Mesothelial cell of epicardium (in vitro differentiated cells): ENCODE measurements around the gene AGTPBP1. TPM values are rescaled to one million over a fixed set of nuclear protein-coding genes. Genes with fewer than 3 reads are reported as not detected.

Experiments
- DNase-seq, 2 experiments: peaks; one replicate each; pipeline ENCODE4 v3.0.0; 2021; ENCODE audit warnings: low spot score in 2 of 2; ENCODE audit not compliant: unreplicated experiment in 2 of 2
- H3K27ac Mint-ChIP-seq: 2 replicates; pipeline ENCODE4 v1.8.0; 2021; ENCODE audit warnings: mixed read lengths
- H3K27me3 Mint-ChIP-seq: 2 replicates; pipeline ENCODE4 v1.8.0; 2021; ENCODE audit warnings: low read depth, mixed read lengths
- H3K36me3 Mint-ChIP-seq: 2 replicates; pipeline ENCODE4 v1.8.0; 2021; ENCODE audit warnings: mixed read lengths
- H3K4me1 Mint-ChIP-seq: 2 replicates; pipeline ENCODE4 v1.8.0; 2021; ENCODE audit warnings: mixed read lengths
- H3K4me3 Mint-ChIP-seq: 2 replicates; pipeline ENCODE4 v1.8.0; 2021; ENCODE audit warnings: mild to moderate bottlenecking, moderate library complexity, mixed read lengths
- H3K9me3 Mint-ChIP-seq: 2 replicates; pipeline ENCODE4 v1.8.0; 2021; ENCODE audit warnings: mixed read lengths
- total RNA-seq: library from RNA; stranded (reverse); gene quantifications from 3 replicates; pipeline ENCODE4 v1.2.1, GENCODE V29; 2021
- TF ChIP-seq, protein P1 (sequence below): fragments of 200-600 bp; sonication (generic); IDR thresholded peaks from one replicate; pipeline ENCODE4 v1.5.0; 2021; ENCODE audit warnings: antibody characterized with exemption; ENCODE audit not compliant: unreplicated experiment

The AGTPBP1 gene
- total RNA-seq, 1 donor from 2014 or later = 26.0 TPM

DNA sequence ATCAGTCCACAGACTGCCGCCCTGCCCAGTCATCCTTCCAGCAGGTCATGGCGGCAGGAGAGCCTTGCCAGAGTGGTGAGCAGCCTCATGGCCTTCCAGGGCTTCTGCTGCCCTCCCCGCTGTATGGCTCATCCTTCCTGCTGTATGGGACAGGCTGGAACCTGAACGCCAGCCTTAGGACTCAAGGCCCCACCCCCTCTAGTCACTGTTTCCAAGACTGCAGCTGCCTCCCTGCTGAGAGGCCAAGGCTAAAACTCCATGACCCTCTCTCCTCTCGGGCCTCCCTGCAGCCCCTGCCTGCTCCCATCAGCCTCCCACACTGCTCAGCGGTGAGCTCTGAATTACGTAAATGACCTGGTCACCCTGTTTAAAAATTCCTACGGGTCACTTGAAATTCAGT, 227.5 kb downstream of the AGTPBP1 start:
- H3K27ac Mint-ChIP-seq = no peak overlapping the region
- no peaks in the 10 kb centered on the region for H3K36me3 Mint-ChIP-seq
- H3K27me3 Mint-ChIP-seq = no peaks in the 10 kb centered on the region
- no peak overlapping the region for H3K4me3 Mint-ChIP-seq
- no peaks in the 10 kb centered on the region for H3K9me3 Mint-ChIP-seq
- no peak for DNase-seq
- H3K4me1 Mint-ChIP-seq = peaks cover 4% of the 10 kb centered on the region
- TF ChIP-seq, protein P1, sequence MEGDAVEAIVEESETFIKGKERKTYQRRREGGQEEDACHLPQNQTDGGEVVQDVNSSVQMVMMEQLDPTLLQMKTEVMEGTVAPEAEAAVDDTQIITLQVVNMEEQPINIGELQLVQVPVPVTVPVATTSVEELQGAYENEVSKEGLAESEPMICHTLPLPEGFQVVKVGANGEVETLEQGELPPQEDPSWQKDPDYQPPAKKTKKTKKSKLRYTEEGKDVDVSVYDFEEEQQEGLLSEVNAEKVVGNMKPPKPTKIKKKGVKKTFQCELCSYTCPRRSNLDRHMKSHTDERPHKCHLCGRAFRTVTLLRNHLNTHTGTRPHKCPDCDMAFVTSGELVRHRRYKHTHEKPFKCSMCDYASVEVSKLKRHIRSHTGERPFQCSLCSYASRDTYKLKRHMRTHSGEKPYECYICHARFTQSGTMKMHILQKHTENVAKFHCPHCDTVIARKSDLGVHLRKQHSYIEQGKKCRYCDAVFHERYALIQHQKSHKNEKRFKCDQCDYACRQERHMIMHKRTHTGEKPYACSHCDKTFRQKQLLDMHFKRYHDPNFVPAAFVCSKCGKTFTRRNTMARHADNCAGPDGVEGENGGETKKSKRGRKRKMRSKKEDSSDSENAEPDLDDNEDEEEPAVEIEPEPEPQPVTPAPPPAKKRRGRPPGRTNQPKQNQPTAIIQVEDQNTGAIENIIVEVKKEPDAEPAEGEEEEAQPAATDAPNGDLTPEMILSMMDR = no peak

DNA sequence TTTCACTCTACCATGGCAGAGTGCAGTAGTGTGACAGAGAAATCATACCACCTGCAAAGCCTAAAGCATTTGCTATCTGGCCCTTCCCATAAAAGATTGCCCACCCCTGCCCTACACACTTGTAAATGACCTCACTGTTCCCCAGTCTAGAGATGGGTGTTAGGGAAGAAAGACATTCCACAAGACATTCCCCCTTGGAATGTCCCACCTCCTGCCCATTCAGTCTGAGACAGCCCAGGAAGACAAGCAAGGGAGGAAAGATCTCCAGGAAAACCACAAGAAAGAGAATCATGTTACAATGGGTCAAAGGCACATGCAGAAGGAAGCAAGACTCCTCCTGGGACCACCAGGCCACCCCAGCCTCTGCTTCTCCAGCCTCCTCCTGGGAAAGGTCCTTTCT, 230.0 kb downstream of the AGTPBP1 start:
- no peak overlapping the region for H3K27ac Mint-ChIP-seq
- no peaks in the 10 kb centered on the region for H3K27me3 Mint-ChIP-seq
- TF ChIP-seq, protein P1 = no peak
- peaks cover 4% of the 10 kb centered on the region for H3K4me1 Mint-ChIP-seq
- DNase-seq = no peak
- H3K4me3 Mint-ChIP-seq = no peak overlapping the region
- H3K9me3 Mint-ChIP-seq = no peaks in the 10 kb centered on the region
- no peaks in the 10 kb centered on the region for H3K36me3 Mint-ChIP-seq

DNA sequence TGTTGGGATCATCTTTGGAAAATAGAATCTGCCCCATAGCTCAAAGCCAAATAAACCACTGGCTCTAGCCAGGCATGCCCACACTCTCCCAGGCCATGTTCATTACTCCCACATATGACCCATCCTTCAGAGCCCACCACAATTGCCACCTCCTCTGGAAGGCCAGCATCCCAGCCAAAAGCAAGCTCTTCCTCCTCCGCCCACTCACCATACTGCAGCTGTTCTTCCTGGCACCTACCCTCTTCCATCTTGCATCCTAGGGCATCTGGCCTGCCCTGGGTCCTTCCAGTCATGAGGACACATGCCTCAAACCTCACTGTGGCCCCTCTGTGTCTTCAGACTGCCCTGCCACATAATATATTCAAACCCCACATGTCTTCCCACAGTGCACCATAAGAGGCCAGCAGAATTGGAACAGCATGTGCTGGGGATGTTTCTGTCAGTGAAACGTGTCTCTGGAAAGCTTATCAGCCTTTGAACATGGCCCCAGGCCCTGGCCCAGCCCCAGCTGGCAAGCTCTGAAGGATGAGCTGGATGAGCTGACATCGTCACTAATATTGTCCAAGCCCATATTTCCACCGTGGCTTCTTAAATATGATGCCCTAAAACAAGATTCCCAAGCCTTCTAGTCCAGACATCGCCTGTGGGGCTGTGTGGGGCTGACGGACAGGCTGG, 230.8 kb downstream of the AGTPBP1 start:
- DNase-seq = no peak
- peaks cover 4% of the 10 kb centered on the region for H3K4me1 Mint-ChIP-seq
- TF ChIP-seq, protein P1 = no peak
- H3K36me3 Mint-ChIP-seq = no peaks in the 10 kb centered on the region
- H3K27ac Mint-ChIP-seq = no peak overlapping the region
- no peak overlapping the region for H3K4me3 Mint-ChIP-seq
- H3K27me3 Mint-ChIP-seq = no peaks in the 10 kb centered on the region
- no peaks in the 10 kb centered on the region for H3K9me3 Mint-ChIP-seq

DNA sequence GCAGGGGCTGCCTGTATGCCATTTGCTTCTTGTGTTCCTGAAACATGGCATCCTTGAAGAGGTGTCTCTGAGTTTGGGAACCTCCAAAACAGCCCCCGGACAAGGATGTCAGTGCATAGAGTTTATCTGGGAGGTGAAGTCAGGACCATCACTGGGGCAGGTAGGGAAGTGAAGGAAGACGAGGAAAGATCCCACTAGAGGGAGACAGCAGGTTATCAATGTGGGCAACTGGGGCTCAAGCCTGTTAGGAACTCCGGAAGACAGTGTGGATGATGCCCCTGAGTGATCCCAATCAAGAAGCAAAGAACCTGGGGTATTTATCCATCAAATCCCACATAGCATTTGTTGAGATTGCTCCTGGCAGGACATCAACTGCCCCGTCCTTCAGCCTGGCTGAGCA, 233.1 kb downstream of the AGTPBP1 start:
- Mint-ChIP-seq H3K36me3 (no peaks in the 10 kb centered on the region), H3K4me3 (no peak overlapping the region), H3K9me3 (no peaks in the 10 kb centered on the region), H3K27me3 (no peaks in the 10 kb centered on the region), H3K4me1 (peaks cover 4% of the 10 kb centered on the region), H3K27ac (no peak overlapping the region)
- no peak for DNase-seq
- TF ChIP-seq, protein P1 = no peak

DNA sequence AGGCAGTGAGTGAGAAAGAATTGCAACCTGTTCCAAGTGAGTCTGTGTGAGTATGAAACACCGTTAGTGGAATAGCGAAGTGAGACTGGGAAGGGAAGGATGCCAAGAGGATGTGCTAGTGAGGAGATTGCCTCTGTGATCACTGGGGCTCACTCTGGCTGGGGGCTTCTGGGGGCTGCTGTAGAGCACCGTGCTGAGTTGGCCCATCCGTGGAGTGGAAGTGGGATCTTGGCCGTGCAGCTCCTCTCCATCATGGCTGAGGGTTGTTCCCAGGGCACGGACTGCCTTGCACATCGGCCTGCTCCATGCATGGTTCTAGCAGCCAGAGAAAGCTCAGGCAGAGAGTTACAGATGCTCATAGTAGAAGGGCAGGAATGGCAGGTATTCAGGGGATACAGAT, 236.1 kb downstream of the AGTPBP1 start:
- Mint-ChIP-seq H3K27me3 (no peaks in the 10 kb centered on the region), H3K36me3 (no peaks in the 10 kb centered on the region), H3K27ac (no peak overlapping the region), H3K4me3 (no peak overlapping the region), H3K4me1 (no peaks in the 10 kb centered on the region), H3K9me3 (peaks cover 5% of the 10 kb centered on the region)
- TF ChIP-seq, protein P1 = no peak
- no peak for DNase-seq
